Hematopoietic multipotent progenitor cell (in vitro differentiated cells): ENCODE results near the gene CNOT10. TPM values are rescaled to one million over a fixed set of nuclear protein-coding genes. Genes with fewer than 3 reads are reported as not detected.
"Not testable (repeated sequence)": the region's sequence is repeated elsewhere in the genome, so short reads cannot be mapped to it uniquely, and the experiment has no call there.

ENCODE experiments used
- DNase-seq, 3 donors: peaks; one replicate each; pipeline ENCODE4 v3.0.0-alpha.2; 2011 to 2015; ENCODE audit warnings: low read depth in 2 of 3, low spot score in 2 of 3
- total RNA-seq: library from RNA; depleted of rRNA; stranded (reverse); fragments of >200 nt; gene quantifications from one replicate; pipeline ENCODE4 v1.2.3, GENCODE V29; 2012

CNOT10 gene
- total RNA-seq, 1 donor = 21.8 TPM

- DNase-seq = no peak
Measured at GRCh38 chr3:32755761-32756160, 70.8 kb downstream of the CNOT10 start.

DNA sequence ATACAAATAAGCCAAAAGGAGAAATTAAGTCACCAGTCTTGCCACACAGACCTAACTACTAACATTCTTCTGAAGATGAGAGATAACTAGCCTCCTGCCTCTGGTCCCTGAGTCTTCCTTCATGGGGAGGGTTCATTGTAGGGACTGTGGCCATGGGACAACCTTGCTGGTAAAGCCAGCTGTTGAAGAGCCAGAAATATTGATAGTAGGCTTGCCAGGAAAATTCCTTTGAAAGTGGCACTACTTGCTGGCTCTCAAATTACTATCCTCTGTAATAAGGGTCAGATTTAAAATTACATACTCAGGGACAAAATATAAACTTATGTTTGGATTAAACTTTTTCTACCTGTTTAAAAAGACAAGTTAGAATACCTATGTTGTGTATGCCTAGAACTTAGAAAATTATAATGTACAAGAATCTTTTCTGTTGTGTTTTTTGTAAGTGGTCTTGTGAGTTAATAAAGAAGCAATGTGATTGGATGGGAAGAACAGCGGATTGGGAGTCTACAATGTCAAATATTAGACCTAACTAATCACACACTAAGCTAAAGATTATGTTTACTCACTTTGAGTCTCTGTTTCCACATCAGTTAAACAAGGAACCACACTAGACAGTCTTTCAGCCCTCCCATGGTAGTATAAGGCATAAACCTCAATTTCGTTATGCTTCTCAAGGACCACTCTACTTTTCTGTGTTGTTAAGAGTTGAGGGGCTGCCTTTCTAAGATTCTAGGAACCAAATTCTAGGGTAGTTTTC lies 72.8 kb downstream of the CNOT10 start:
- DNase-seq = no peak

- no peak for DNase-seq
Measured at GRCh38 chr3:32758375-32758753, 73.4 kb downstream of the CNOT10 start.

DNA sequence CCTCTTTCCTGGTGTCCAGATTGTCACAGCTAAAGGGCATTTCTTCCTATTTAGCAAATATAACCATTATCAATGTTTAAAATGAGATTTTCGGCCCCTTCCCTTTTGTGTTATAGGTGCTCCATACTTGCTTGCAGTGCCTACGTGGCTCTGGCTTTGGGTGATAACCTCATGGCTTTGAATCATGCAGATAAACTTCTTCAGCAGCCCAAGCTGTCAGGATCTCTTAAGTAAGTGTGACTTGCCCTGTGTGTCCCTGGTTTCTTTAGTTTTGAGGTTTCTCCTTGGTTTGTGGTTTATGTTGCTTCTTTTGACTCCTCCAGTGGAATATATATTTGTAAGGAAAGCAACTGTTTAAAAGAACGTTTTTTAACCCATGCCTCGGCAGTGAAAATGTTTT lies 74.4 kb downstream of the CNOT10 start:
- no peak for DNase-seq

DNA sequence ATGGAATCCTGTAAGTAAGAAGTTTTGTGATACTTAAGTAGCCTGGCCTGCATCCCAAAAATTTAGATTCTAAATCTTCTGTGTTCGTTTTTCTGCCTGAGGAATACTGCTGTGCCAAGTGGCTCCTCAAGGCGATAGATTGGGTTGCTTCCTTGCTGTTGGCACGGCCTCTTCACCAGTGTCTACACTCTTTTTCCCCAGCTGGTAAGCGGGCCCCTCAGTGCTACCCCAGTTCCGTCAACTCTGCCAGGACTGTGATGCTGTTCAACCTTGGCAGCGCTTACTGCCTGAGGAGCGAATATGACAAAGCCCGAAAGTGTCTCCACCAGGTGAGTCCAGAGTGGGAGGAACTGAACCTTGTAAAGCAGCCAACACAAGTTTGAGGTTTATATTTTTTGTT lies 79.5 kb downstream of the CNOT10 start:
- no peak for DNase-seq

DNA sequence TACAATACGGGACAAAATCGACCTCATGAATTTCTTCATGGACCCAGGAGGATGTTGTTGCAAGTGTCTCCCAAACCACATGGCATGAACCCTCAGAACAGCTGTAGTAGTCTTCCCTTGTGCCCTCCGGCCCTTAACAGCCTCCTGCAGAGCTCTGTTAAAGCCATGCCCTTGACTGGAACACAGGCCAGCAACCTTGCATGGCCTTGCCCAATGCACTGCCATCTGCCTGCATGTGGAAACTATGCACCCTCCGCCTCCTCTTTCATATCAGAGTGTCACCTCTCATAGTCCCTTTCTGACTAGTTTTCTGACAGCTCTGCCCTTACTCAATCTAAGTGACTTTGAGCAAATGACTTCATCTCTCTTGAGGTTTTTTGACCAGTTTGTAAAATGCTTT lies 93.4 kb downstream of the CNOT10 start:
- DNase-seq = no peak

GRCh38 chr3:32780071-32780734 lies 95.2 kb downstream of the CNOT10 start:
- no peak for DNase-seq

GRCh38 chr3:32780735-32781210 lies 95.8 kb downstream of the CNOT10 start:
- DNase-seq = peak in 2 of 3 donors; percentile 21 to 22

DNA sequence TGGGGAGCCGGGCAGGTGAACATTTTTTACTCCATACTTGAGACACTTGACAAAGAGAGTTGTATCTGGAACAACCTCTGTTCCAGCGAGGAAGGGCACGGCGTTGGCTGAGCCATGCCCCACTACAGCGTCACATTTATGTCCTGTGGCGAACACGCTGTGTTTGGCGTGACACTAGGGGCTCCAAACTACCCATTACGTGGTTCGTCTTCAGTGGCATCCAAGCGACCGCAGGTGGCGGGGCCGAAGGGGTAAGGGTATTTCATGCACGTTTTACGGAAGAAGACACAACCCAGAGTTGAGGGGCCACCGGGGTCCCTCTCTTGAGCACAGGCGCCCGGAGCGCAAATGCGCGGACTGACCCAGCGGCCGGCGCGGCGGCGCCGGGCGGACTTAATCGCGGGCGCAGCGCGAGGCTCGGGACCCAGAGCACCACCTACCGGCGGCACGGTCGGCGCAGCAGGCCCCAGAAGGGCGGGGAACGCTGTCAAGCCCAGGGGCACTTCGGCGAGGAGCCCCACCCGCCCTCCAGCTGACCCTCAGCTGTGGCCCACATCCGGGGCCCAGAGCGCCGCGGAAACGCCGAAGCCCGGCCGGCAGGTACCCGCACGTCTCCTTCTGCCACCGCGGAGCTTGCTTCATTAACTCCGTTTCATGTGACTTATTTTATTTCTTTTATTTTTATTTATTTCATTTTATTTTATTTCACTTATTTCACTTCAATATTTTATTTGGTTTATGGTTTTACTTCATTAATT lies 96.4 kb downstream of the CNOT10 start:
- DNase-seq = peak; percentile 29 to 78 (median 76)

GRCh38 chr3:32781969-32782270 lies 96.9 kb downstream of the CNOT10 start:
- not testable (repeated sequence) for DNase-seq

DNA sequence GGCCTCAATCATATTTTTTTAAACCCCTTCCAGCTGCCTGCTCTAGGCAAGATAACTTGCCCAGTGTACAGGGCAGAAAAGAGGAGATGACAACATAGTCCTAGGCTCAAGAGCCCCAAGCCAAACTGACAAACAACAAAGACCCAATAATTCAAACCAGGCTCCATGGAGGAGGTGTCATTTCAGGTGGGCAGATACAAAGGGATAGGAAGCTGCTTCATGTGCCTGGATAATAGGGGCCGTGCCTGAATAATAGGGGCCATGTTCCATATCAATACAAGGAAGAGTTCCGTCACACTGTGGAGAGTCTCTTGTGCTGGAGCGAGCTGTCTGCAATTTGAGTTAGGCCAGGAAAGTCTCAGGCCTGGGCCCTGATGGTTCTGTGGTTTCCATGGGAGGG lies 97.4 kb downstream of the CNOT10 start:
- no peak for DNase-seq

- no peak for DNase-seq
Measured at GRCh38 chr3:32791833-32792232, 106.8 kb downstream of the CNOT10 start.

DNA sequence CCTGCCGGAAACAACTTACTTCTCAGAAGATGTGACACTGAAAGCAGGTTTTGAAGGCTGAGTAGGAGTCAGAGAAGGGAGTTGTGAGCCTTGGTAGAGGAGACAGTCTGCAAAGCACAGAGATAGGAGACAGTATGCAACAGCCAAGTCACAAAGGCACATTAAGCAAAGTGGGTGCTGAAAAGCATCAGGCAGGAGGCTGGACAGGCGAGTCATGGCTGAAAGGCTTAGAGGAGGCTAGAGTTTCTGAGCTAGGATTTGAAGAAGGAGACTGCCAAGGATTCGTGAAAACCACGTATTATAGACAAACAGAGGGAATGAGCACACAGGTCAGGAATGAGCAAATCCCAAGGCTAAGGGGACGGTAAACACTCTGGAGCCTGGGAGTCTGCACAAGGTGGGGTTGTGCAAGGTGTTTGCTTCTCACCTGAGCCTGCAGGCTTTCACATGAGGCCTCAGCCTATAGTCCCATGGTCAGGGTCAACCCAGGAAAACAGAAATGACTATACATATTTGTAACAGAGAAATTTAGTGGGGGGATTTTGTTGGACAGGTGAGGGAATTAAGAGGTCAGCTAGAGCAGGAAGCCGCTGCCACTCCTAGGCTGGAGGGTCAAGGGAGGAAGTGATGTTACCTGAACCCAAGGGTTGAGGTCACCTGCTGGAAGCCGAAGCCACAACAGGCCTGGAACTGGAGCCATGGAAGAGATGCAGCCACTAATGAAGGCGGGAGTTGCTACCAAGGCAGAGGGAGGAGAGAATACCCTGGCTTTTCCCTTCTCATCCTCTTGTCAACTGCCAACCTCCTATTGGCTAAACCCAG lies 109.7 kb downstream of the CNOT10 start:
- DNase-seq = no peak

- not testable (repeated sequence) for DNase-seq
Measured at GRCh38 chr3:32796384-32796950, 111.5 kb downstream of the CNOT10 start.

DNA sequence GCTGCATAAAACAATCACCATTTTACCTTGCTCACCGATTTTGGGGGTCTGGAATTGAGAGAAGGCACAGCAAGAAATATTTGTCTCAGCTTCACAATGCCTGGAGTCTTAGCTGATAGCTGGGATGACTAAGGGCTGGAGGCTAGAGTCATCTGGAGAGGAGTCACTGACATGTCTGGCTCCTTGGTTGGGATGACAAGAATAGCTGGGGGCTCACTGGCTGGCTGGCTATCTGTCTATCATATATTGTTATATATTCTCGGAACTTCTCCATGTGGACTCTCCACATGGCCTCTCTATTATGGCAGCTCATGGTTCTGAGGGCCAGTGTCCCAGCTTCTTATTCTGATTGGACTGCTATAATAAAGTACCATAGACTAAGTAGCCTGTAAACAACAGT lies 112.8 kb downstream of the CNOT10 start:
- DNase-seq = no peak

DNA sequence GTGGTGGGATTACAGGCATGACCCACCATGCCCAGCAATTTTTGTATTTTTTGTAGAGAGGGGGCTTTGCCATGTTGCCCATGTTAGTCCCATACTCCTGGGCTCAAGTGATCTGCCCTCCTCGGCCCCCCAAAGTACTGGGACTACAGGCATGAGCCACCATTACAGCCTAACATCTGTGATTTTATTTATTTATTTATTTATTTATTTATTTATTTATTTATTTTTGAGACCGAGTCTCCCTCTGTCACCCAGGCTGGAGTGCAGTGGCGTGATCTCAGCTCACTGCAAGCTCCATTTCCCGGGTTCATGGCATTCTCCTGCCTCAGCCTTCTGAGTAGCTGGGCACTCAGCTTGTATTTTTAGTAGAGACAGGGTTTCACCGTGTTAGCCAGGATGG lies 116.5 kb downstream of the CNOT10 start:
- not testable (repeated sequence) for DNase-seq

GRCh38 chr3:32813180-32813579 lies 128.2 kb downstream of the CNOT10 start:
- DNase-seq = peak in 2 of 3 donors; percentile 31 to 49

- peak in 2 of 3 donors; percentile 88 to 96 for DNase-seq
Measured at GRCh38 chr3:32814361-32814760, 129.4 kb downstream of the CNOT10 start.

- peak in 1 of 3 donors; percentile 4 for DNase-seq
Measured at GRCh38 chr3:32815841-32816438, 131.0 kb downstream of the CNOT10 start.
